HepG2 (cell line): Measurements from ENCODE around the gene FGFR4. TPM values are rescaled to one million over a fixed set of nuclear protein-coding genes. Genes with fewer than 3 reads are reported as not detected.
A peak's percentile ranks its signal among the peaks of the same experiment; 100 is the strongest.

ENCODE experiments used
- ATAC-seq: fragments of 200-7000 bp; cut with Tn5 transposase; 3 replicates; pipeline ENCODE4 v1.9.1; 2020; ENCODE audit warnings: mild to moderate bottlenecking, moderate library complexity
- BruUV-seq: library from RNA; stranded (reverse); fragments of 400-500 nt; replicated peaks from 2 replicates; lab custom pipeline; 2021; lab: Mats Ljungman, UMichigan
- CTCF ChIA-PET: fragments of 300-600 bp; formaldehyde crosslinking; extraction: SDS; loops from one replicate; lab custom pipeline; 2021; ENCODE audit warnings: low total read pairs, inconsistent platforms, low intra/inter-chr PET ratio; lab: Yijun Ruan, JAX
- POLR2A ChIA-PET: fragments of 350-600 bp; sonication (Branson Sonifier 250); formaldehyde crosslinking; loops from one replicate; lab custom pipeline; 2020; ENCODE audit warnings: antibody characterized with exemption, inconsistent platforms; lab: Yijun Ruan, JAX
- DNase-seq: peaks from one replicate; pipeline ENCODE4 v3.0.0-alpha.2; 2015; ENCODE audit warnings: low spot score
- FAIRE-seq: peaks from 3 replicates; lab custom pipeline; 2011; peaks lifted over from hg19 to GRCh38; lab: Jason Lieb, UNC
- H2AFZ ChIP-seq: one replicate; pipeline ENCODE4 v1.6.1; 2011; ENCODE audit warnings: low read length, inconsistent platforms
- H3K27ac ChIP-seq: fragments of 300-600 bp; 3 replicates; pipeline ENCODE4 v1.8.0; 2011; ENCODE audit warnings: mixed run types, mild to moderate bottlenecking, mixed read lengths, low read length, inconsistent platforms; ENCODE audit not compliant: insufficient read depth; ENCODE audit errors: extremely low read length
- H3K27me3 ChIP-seq, 2 experiments: fragments of 200-600 bp in 1 of 2; 2 replicates in 1 of 2; 3 replicates in 1 of 2; pipeline versions ENCODE4 v1.6.0 to v1.8.0; 2011; ENCODE audit warnings: low read length in 2 of 2, mild to moderate bottlenecking in 2 of 2, moderate library complexity in 2 of 2, inconsistent platforms in 1 of 2; ENCODE audit not compliant: insufficient read depth in 2 of 2, control insufficient read depth in 1 of 2
- H3K36me3 ChIP-seq, 2 experiments: fragments of 200-600 bp in 1 of 2; replicated peaks in 1 of 2; 2 replicates in 1 of 2; 3 replicates in 1 of 2; pipeline versions ENCODE4 v1.5.1 to v1.8.0; 2011; ENCODE audit warnings: low read length in 2 of 2, inconsistent platforms in 1 of 2; ENCODE audit not compliant: insufficient read depth in 2 of 2, control insufficient read depth in 1 of 2
- H3K4me1 ChIP-seq: 2 replicates; pipeline ENCODE4 v1.5.1; 2012; ENCODE audit warnings: low read length, inconsistent platforms; ENCODE audit not compliant: insufficient read depth
- H3K4me2 ChIP-seq: 2 replicates; pipeline ENCODE4 v1.6.0; 2011; ENCODE audit warnings: low read depth, low read length, inconsistent platforms
- H3K4me3 ChIP-seq, 3 experiments: fragments of 200-600 bp in 1 of 3; sonication (generic), shearing (Covaris generic) in 1 of 3; replicated peaks in 1 of 3; 2 replicates each; pipeline ENCODE4 v1.5.1; 2011 to 2016; ENCODE audit warnings: low read length in 3 of 3, inconsistent platforms in 2 of 3, low read depth in 2 of 3, mild to moderate bottlenecking in 2 of 3, control low read depth in 1 of 3, mixed read lengths in 1 of 3; ENCODE audit not compliant: insufficient read depth in 1 of 3
- H3K79me2 ChIP-seq: one replicate; pipeline ENCODE4 v1.6.1; 2011; ENCODE audit warnings: low read length, inconsistent platforms; ENCODE audit not compliant: insufficient read depth
- H3K9ac ChIP-seq: 2 replicates; pipeline ENCODE4 v1.6.0; 2011; ENCODE audit warnings: mild to moderate bottlenecking, low read depth, low read length, inconsistent platforms; ENCODE audit not compliant: insufficient read depth
- H3K9me3 ChIP-seq: 2 replicates; pipeline ENCODE4 v1.5.1; 2012; ENCODE audit warnings: mild to moderate bottlenecking, low read length
- H4K20me1 ChIP-seq: 2 replicates; pipeline ENCODE4 v1.6.0; 2011; ENCODE audit warnings: inconsistent platforms, mild to moderate bottlenecking, low read length, moderate library complexity; ENCODE audit not compliant: insufficient read depth
- AHDC1 ChIP-seq: sonication (generic); formaldehyde crosslinking; IDR thresholded peaks from 2 replicates; pipeline ENCODE4 v1.5.1; 2020; ENCODE audit warnings: mild to moderate bottlenecking, missing genetic modification reagents, borderline replicate concordance
- CEBPG ChIP-seq: IDR thresholded peaks from 2 replicates; pipeline ENCODE4 v1.6.1; 2016
- EEA1 ChIP-seq: sonication (generic); formaldehyde crosslinking; IDR thresholded peaks from 2 replicates; pipeline ENCODE4 v1.5.1; 2020; ENCODE audit warnings: mild to moderate bottlenecking, missing genetic modification reagents, borderline replicate concordance
- HNRNPK ChIP-seq: fragments of 200-400 bp; formaldehyde crosslinking; IDR thresholded peaks from 2 replicates; pipeline ENCODE4 v1.6.1; 2018; ENCODE audit warnings: low read length, low read depth, moderate library complexity, mild to moderate bottlenecking; ENCODE audit not compliant: poor library complexity, severe bottlenecking
- ZNF331 ChIP-seq: sonication (generic); formaldehyde crosslinking; IDR thresholded peaks from 2 replicates; pipeline ENCODE4 v1.4.0; 2020; ENCODE audit warnings: missing genetic modification reagents
- ZNF629 ChIP-seq: sonication (generic); formaldehyde crosslinking; conservative IDR thresholded peaks from 2 replicates; pipeline ENCODE4 v1.5.0; 2020; ENCODE audit warnings: missing genetic modification reagents
- ZNF646 ChIP-seq: sonication (generic); formaldehyde crosslinking; IDR thresholded peaks from 2 replicates; pipeline ENCODE4 v1.9.0; 2021; ENCODE audit warnings: mild to moderate bottlenecking, missing genetic modification reagents
- WGBS: methylation state at CpG from one replicate; pipeline ENCODE4 v1.1.6; 2017; ENCODE audit warnings: low lambda C conversion rate; 5-methylcytosine and 5-hydroxymethylcytosine counted together
- in situ Hi-C: cut with HindIII; loops from 2 replicates; pipeline ENCODE4 v1.10.0; 2017; ENCODE audit warnings: low pct_unique_long_range_greater_than_20kb; ENCODE audit not compliant: extremely low pct_ligation_motif_present
- intact Hi-C: fragments of 100-400 bp; cut with micrococcal nuclease; formaldehyde crosslinking; loops from one replicate; pipeline ENCODE4 v1.10.0; 2022; ENCODE audit not compliant: unreplicated experiment
- polyA plus RNA-seq, 8 experiments: library from polyadenylated mRNA; depleted of rRNA in 3 of 8; stranded (reverse) in 7 of 8; unstranded in 1 of 8; fragments of >200 nt; fragmentation: Illumina TruSeq in 4 of 8; extraction: Trizol in 4 of 8; gene quantifications; 2 replicates each; pipeline versions ENCODE4 v1.2.1 to v1.2.3, GENCODE V29; 2011 to 2016; ENCODE audit warnings: low read depth in 4 of 8, missing spikeins in 1 of 8, mixed read lengths in 1 of 8; ENCODE audit not compliant: insufficient read depth in 1 of 8
- total RNA-seq, 5 experiments: library from RNA; depleted of rRNA; stranded (reverse); fragments of >200 nt; fragmentation: Illumina TruSeq; extraction: Trizol; gene quantifications; 2 replicates each; pipeline ENCODE4 v1.2.3, GENCODE V29; 2016; ENCODE audit warnings: low read depth in 1 of 5

The FGFR4 gene
- total and polyA plus RNA-seq, 2 of the 13 experiments (the other 11 are each of a cell fraction or from before 2014, with no cell fraction given) = 129 to 219 TPM

GRCh38 chr5:177132136-177133095 is 45.7 kb downstream of the FGFR4 start:
- WGBS = 77% methylated on average over 29 of the region's 100 CpGs
- CTCF ChIA-PET = no interaction called here
- intact Hi-C loops (no loop called here), in situ Hi-C loops (no loop called here)
- H3K4me3 ChIP-seq = no peak overlapping the region
- no peaks in the 10 kb centered on the region for H3K9me3 ChIP-seq
- no TSS peak for BruUV-seq
- H3K36me3 ChIP-seq = no peaks in the 10 kb centered on the region
- H2AFZ ChIP-seq = no peak overlapping the region
- H3K27ac ChIP-seq = no peak overlapping the region
- no peak overlapping the region for H3K4me2 ChIP-seq
- POLR2A ChIA-PET = no interaction called here
- DNase-seq = no peak
- no peak; the same call in 2 of the 3 replicates for ATAC-seq
- no peaks in the 10 kb centered on the region for H3K79me2 ChIP-seq
- FAIRE-seq = no peak
- peaks cover 0 to 11% of the 10 kb centered on the region in 2 experiments; a peak in 2 of 5 replicates for H3K27me3 ChIP-seq
- H3K4me1 ChIP-seq = no peaks in the 10 kb centered on the region
- H4K20me1 ChIP-seq = no peaks in the 10 kb centered on the region
- H3K9ac ChIP-seq = no peak overlapping the region
- TF ChIP-seq ZNF646 (CRISPR knock-in tag) (no peak), EEA1 (CRISPR knock-in tag) (no peak), ZNF629 (CRISPR knock-in tag) (no peak), HNRNPK (peak; percentile 91), ZNF331 (no peak), CEBPG (no peak), AHDC1 (CRISPR knock-in tag) (no peak)
